IMR-90 (cell line): ENCODE data around the gene SLC25A38.

Experiments used
- CTCF ChIP-seq: conservative IDR thresholded peaks from 2 replicates; pipeline ENCODE4 v1.5.1; 2012; ENCODE audit warnings: mild to moderate bottlenecking, low read depth, low read length, improper control_type of control experiment
- RCOR1 ChIP-seq: IDR thresholded peaks from 2 replicates; pipeline ENCODE4 v1.6.1; 2012; ENCODE audit warnings: mild to moderate bottlenecking, low read length, improper control_type of control experiment; ENCODE audit not compliant: insufficient replicate concordance

- TF ChIP-seq RCOR1 (no peak), CTCF (no peak)
Measured at GRCh38 chr3:39409514-39410136, 26.5 kb downstream of the SLC25A38 start.
